Stomach (tissue), 9 donors: ENCODE measurements around the gene MRPL54. TPM values are rescaled to one million over a fixed set of nuclear protein-coding genes. Genes with fewer than 3 reads are reported as not detected.

Experiments
- DNase-seq, 2 donors: peaks; one replicate each; pipeline versions ENCODE4 v3.0.0 to v3.0.0-alpha.2; 2013 to 2019
- H3K27ac ChIP-seq, 5 donors: fragments of 200-600 bp in 4 of 5; sonication (generic) in 4 of 5; one replicate each; pipeline ENCODE4 v1.5.1; 2013 to 2019; ENCODE audit warnings: mild to moderate bottlenecking in 1 of 5, moderate library complexity in 1 of 5
- H3K27me3 ChIP-seq, 3 donors: fragments of 200-600 bp; sonication (generic); one replicate each; pipeline ENCODE4 v1.5.1; 2017 to 2019; ENCODE audit warnings: mixed run types in 1 of 3
- H3K36me3 ChIP-seq, 4 donors: fragments of 200-600 bp; sonication (generic); 1 replicate in 3 of 4; 2 replicates in 1 of 4; pipeline ENCODE4 v1.5.1; 2016 to 2019
- H3K4me1 ChIP-seq, 4 donors: fragments of 200-600 bp; sonication (generic); one replicate each; pipeline ENCODE4 v1.5.1; 2016 to 2019
- H3K4me3 ChIP-seq, 4 donors: fragments of 200-600 bp; sonication (generic) in 3 of 4; one replicate each; pipeline ENCODE4 v1.5.1; 2016 to 2019; ENCODE audit warnings: mild to moderate bottlenecking in 1 of 4
- H3K9me3 ChIP-seq, 4 donors: fragments of 200-600 bp; sonication (generic); one replicate each; pipeline ENCODE4 v1.5.1; 2016 to 2019
- EP300 ChIP-seq: sonication (generic); formaldehyde crosslinking; IDR thresholded peaks from one replicate; pipeline ENCODE4 v1.6.1; 2017; ENCODE audit warnings: antibody characterized with exemption
- POLR2A ChIP-seq, 4 donors: fragments of 450-650 bp; IDR thresholded peaks; one replicate each; pipeline ENCODE4 v1.6.1; 2016; ENCODE audit warnings: antibody characterized with exemption in 4 of 4, control low read depth in 2 of 4, mild to moderate bottlenecking in 1 of 4, moderate library complexity in 1 of 4
- POLR2AphosphoS5 ChIP-seq, 3 donors: sonication (generic); formaldehyde crosslinking; IDR thresholded peaks; one replicate each; pipeline ENCODE4 v1.6.1; 2016; ENCODE audit warnings: antibody characterized with exemption in 3 of 3
- WGBS, 5 donors: extraction: QIAGEN DNeasy Blood & Tissue Kit in 3 of 5; methylation state at CpG; one replicate each; pipeline versions ENCODE4 v1.1.5 to v1.1.7; 2013 to 2018; 5-methylcytosine and 5-hydroxymethylcytosine counted together
- intact Hi-C: fragments of 100-400 bp; cut with DNase I; formaldehyde crosslinking; loops from one replicate; pipeline ENCODE4 v1.15.1; 2023; ENCODE audit warnings: low total_unique reads
- polyA plus RNA-seq, 3 donors: library from polyadenylated mRNA; stranded (reverse); fragments of 200-250 nt; gene quantifications; one replicate each; pipeline ENCODE4 v1.2.3, GENCODE V29; 2013
- total RNA-seq, 5 donors: library from RNA; depleted of rRNA; stranded (reverse); fragments of >200 nt; gene quantifications; one replicate each; pipeline versions ENCODE4 v1.1.0 to v1.2.3, GENCODE V29; 2014 to 2016
- TF ChIP-seq, protein P1 (sequence below), 7 experiments: fragments of 450-650 bp in 4 of 7; fragments of 200-600 bp in 3 of 7; sonication (generic) in 3 of 7; IDR thresholded peaks; one replicate each; pipeline ENCODE4 v1.5.1; 2016 to 2019; ENCODE audit warnings: antibody characterized with exemption in 7 of 7, control low read depth in 2 of 7, mild to moderate bottlenecking in 1 of 7
- donor health status: healthy with polysubstance abuse.
- donor health status: Bipolar disorder and iron deficiency.
- donor health status: healthy.

MRPL54 gene
- total and polyA plus RNA-seq, 8 donors, result 15.2 to 221 (median 159) TPM

DNA sequence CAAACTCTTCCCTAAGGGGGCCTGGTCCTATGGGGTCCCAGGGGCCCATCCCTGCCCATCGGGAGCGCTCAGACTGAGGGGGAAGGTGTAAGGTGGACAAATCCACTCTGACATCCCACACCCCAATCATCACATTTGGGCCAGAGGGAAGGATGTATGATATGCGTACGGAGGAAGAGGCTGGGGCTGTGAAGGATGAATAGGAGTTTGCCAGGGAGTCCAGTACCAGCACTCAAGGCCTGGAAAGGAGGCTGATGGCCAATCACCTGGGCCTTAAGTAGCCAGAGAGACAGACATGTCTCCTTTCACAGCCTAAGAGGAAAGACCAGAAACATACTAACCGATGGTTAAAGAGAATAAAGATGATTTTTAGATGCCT, 39.4 kb upstream of the MRPL54 start:
- intact Hi-C loops, result no loop called here
- peaks cover 4 to 85% (median 58%) of the 10 kb centered on the region in 4 donors for H3K4me1 ChIP-seq
- peak overlapping the region; percentile 78 to 88 (median 86) for H3K27ac ChIP-seq
- TF ChIP-seq EP300, result no peak
- no peak for TF ChIP-seq POLR2A (IDR thresholded peaks at IDR 0.05)
- TF ChIP-seq, protein P1, sequence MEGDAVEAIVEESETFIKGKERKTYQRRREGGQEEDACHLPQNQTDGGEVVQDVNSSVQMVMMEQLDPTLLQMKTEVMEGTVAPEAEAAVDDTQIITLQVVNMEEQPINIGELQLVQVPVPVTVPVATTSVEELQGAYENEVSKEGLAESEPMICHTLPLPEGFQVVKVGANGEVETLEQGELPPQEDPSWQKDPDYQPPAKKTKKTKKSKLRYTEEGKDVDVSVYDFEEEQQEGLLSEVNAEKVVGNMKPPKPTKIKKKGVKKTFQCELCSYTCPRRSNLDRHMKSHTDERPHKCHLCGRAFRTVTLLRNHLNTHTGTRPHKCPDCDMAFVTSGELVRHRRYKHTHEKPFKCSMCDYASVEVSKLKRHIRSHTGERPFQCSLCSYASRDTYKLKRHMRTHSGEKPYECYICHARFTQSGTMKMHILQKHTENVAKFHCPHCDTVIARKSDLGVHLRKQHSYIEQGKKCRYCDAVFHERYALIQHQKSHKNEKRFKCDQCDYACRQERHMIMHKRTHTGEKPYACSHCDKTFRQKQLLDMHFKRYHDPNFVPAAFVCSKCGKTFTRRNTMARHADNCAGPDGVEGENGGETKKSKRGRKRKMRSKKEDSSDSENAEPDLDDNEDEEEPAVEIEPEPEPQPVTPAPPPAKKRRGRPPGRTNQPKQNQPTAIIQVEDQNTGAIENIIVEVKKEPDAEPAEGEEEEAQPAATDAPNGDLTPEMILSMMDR (IDR thresholded peaks at IDR 0.05), result no peak
- TF ChIP-seq POLR2AphosphoS5 (IDR thresholded peaks at IDR 0.05), result no peak
- no peaks in the 10 kb centered on the region for H3K9me3 ChIP-seq
- peaks cover 0 to 68% (median 36%) of the 10 kb centered on the region in 3 donors for H3K27me3 ChIP-seq
- no peak for DNase-seq
- peak overlapping the region in 2 of 4 donors; percentile 54 to 57 for H3K4me3 ChIP-seq
- WGBS, 5 donors, result 74 to 91% (median 86%) methylated on average over 5 of the region's 5 CpGs
- no peaks in the 10 kb centered on the region for H3K36me3 ChIP-seq

DNA sequence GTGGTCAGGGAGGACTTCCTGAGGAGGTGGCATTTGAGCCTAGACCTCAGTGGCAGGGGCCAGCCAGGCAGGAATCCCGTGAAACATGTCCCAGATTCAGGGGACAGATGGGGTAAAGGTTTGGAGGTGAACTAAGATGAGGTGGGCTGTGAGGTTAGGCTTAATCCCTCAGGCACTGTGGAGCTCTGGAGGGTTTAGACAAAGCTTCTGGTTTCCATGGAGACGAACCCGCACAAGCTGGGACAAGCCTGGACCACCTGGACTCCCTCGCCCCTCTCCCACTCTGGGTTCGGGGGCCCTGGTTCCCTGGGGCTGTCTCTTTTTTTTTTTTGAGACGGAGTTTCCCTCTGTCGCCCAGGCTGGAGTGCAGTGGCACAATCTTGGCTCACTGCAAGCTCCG, 38.6 kb upstream of the MRPL54 start:
- 34 to 67% (median 42%) methylated on average over 8 of the region's 8 CpGs for WGBS, 5 donors
- Histone ChIP-seq H3K9me3 (no peaks in the 10 kb centered on the region), H3K4me1 (peaks cover 4 to 85% (median 57%) of the 10 kb centered on the region in 4 donors), H3K27me3 (peaks cover 0 to 64% (median 36%) of the 10 kb centered on the region in 3 donors), H3K4me3 (no peak overlapping the region), H3K27ac (peak overlapping the region; percentile 57 to 88 (median 82)), H3K36me3 (no peaks in the 10 kb centered on the region)
- DNase-seq, result no peak
- intact Hi-C loops, result no loop called here
- TF ChIP-seq EP300, result no peak
- no peak for TF ChIP-seq POLR2AphosphoS5 (IDR thresholded peaks at IDR 0.05)
- TF ChIP-seq, protein P1 (IDR thresholded peaks at IDR 0.05), result no peak
- TF ChIP-seq POLR2A (IDR thresholded peaks at IDR 0.05), result no peak

DNA sequence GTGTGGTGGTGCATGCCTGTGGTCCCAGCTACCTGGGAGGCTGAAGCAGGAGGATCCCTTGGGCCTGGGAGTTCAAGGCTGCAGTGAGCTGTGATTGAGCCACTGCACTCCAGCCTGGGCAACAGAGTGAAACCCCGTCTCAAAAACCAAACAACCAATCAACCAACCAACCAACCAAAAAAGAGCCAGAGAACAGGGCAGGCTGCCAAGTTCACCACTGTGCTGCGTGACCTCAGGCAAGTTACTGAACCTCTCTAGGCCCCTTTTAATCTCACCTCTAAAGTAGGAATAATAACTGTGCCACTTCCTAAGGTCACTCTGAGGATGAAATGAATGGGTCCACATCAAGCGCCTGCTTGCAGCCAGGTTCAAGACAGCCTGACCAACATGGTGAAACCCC, 37.4 kb upstream of the MRPL54 start:
- TF ChIP-seq POLR2A (IDR thresholded peaks at IDR 0.05) (no peak), EP300 (no peak)
- intact Hi-C loops, result no loop called here
- Histone ChIP-seq H3K4me1 (peaks cover 4 to 77% (median 51%) of the 10 kb centered on the region in 4 donors), H3K27me3 (peaks cover 0 to 51% (median 32%) of the 10 kb centered on the region in 3 donors), H3K4me3 (no peak overlapping the region), H3K27ac (peak overlapping the region; percentile 68 to 86 (median 82)), H3K36me3 (peaks cover 0 to 5% (median 2%) of the 10 kb centered on the region in 4 donors), H3K9me3 (no peaks in the 10 kb centered on the region)
- no peak for DNase-seq
- 34 to 55% (median 45%) methylated on average over 3 of the region's 3 CpGs for WGBS, 5 donors

DNA sequence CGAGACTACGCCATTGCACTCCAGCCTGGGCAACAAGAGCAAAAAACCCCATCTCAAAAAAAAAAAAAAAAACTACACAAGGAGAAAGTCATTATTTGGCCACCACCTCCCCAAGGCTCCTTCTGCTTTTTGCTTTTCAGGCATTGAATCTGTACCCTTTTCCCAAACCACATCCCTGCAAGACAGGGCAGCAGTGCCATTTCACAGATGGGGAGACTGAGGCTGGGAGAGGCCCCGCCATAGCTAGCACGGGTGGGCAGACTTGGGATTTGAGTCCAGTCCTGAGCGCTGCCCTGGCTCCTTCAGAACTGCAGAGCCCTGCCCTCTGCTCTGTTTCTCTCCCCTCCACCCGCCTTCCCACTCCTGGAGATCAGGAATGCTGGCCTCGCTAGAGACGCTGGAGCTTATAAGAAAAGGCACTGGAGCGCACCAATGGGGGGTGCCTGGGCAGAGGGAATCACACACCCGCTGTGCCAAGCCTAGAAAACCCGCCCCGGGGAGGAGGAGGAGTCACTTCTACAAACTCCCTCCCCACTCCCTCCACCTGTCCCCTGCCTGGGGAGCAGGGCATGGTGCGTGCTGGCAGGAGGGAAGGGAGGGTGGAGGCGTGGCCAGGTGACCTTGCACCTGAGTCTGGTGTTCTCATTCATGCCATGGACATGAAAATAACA, 36.7 kb upstream of the MRPL54 start:
- Histone ChIP-seq H3K27me3 (peaks cover 0 to 45% (median 26%) of the 10 kb centered on the region in 3 donors), H3K27ac (peak overlapping the region; percentile 68 to 85 (median 82)), H3K4me1 (peaks cover 4 to 71% (median 44%) of the 10 kb centered on the region in 4 donors), H3K4me3 (no peak overlapping the region), H3K36me3 (peaks cover 0 to 11% (median 8%) of the 10 kb centered on the region in 4 donors), H3K9me3 (no peaks in the 10 kb centered on the region)
- intact Hi-C loops, result no loop called here
- WGBS, 5 donors, result 14 to 27% (median 20%) methylated on average over 8 to 14 of the region's 14 CpGs
- TF ChIP-seq POLR2AphosphoS5 (IDR thresholded peaks at IDR 0.05), result peak in 2 of 3 donors; percentile 89 to 91
- TF ChIP-seq POLR2A (IDR thresholded peaks at IDR 0.05), result no peak
- TF ChIP-seq, protein P1 (IDR thresholded peaks at IDR 0.05), result no peak
- TF ChIP-seq EP300, result no peak
- DNase-seq, result peak; percentile 91 to 95
